A549 (cell line): ENCODE data around the gene CEACAM5. TPM values are rescaled to one million over a fixed set of nuclear protein-coding genes. Genes with fewer than 3 reads are reported as not detected.
"Not testable (repeated sequence)": the region's sequence is repeated elsewhere in the genome, so short reads cannot be mapped to it uniquely, and the experiment has no call there.

Source experiments
- ATAC-seq, 2 experiments: fragments of 200-7000 bp in 1 of 2; fragments of >200 bp in 1 of 2; cut with Nextera tagmentation in 1 of 2; cut with Tn5 transposase in 1 of 2; 3 replicates each; pipeline versions ENCODE4 v1.8.0 to v1.9.1; 2018 to 2020; ENCODE audit warnings: mild to moderate bottlenecking in 1 of 2, moderate library complexity in 1 of 2
- CTCF ChIA-PET: fragments of 300-600 bp; sonication (Branson Sonifier 250); formaldehyde crosslinking; extraction: SDS; loops from one replicate; lab custom pipeline; 2021; ENCODE audit warnings: antibody characterized with exemption, inconsistent platforms; lab: Yijun Ruan, JAX
- POLR2A ChIA-PET: fragments of 350-600 bp; formaldehyde crosslinking; extraction: SDS; loops from one replicate; lab custom pipeline; 2021; ENCODE audit warnings: antibody characterized with exemption, inconsistent platforms; lab: Yijun Ruan, JAX
- DNase-seq, 2 experiments: peaks; one replicate each; pipeline versions ENCODE4 v3.0.0 to v3.0.0-alpha.2; 2011 to 2016; ENCODE audit warnings: low read depth in 1 of 2, low spot score in 1 of 2
- FAIRE-seq: peaks from 2 replicates; lab custom pipeline; 2011; peaks lifted over from hg19 to GRCh38; lab: Jason Lieb, UNC
- H3K27ac ChIP-seq, 2 experiments: fragments of >200 bp; sonication (Bioruptor Twin); formaldehyde crosslinking; 3 replicates each; pipeline ENCODE4 v1.5.1; 2016 to 2017
- H3K4me1 ChIP-seq: fragments of >200 bp; sonication (Bioruptor Twin); formaldehyde crosslinking; 3 replicates; pipeline ENCODE4 v1.6.1; 2016
- H3K4me2 ChIP-seq: fragments of >200 bp; sonication (Bioruptor Twin); formaldehyde crosslinking; 3 replicates; pipeline ENCODE4 v1.6.1; 2016
- H3K4me3 ChIP-seq: fragments of >200 bp; sonication (Bioruptor Twin); formaldehyde crosslinking; 3 replicates; pipeline ENCODE4 v1.5.1; 2016
- H3K9me3 ChIP-seq: fragments of >200 bp; sonication (Bioruptor Twin); formaldehyde crosslinking; 3 replicates; pipeline ENCODE4 v1.6.1; 2016
- CBX2 ChIP-seq: fragments of 200-600 bp; sonication (generic); IDR thresholded peaks from 2 replicates; pipeline ENCODE4 v1.6.1; 2016; ENCODE audit warnings: low read depth, mild to moderate bottlenecking, borderline replicate concordance
- CHD4 ChIP-seq: fragments of 200-600 bp; sonication (generic); IDR thresholded peaks from 2 replicates; pipeline ENCODE4 v1.6.1; 2016; ENCODE audit warnings: antibody characterized with exemption, mild to moderate bottlenecking, borderline replicate concordance
- EHF ChIP-seq: fragments of 250-450 bp; sonication (Bioruptor Pico); IDR thresholded peaks from 2 replicates; pipeline ENCODE4 v1.5.0; 2020; ENCODE audit warnings: mild to moderate bottlenecking
- GATA3 ChIP-seq: IDR thresholded peaks from 2 replicates; pipeline ENCODE4 v1.6.1; 2012; ENCODE audit warnings: borderline replicate concordance
- HDAC2 ChIP-seq: fragments of 200-600 bp; sonication (generic); IDR thresholded peaks from 2 replicates; pipeline ENCODE4 v1.6.1; 2016
- HOXA7 ChIP-seq: fragments of 250-450 bp; sonication (Bioruptor Pico); IDR thresholded peaks from 2 replicates; pipeline ENCODE4 v1.5.0; 2020; ENCODE audit warnings: mild to moderate bottlenecking, moderate library complexity
- HOXB5 ChIP-seq: fragments of 250-450 bp; sonication (Bioruptor Pico); IDR thresholded peaks from 2 replicates; pipeline ENCODE4 v1.5.0; 2020; ENCODE audit warnings: mild to moderate bottlenecking, moderate library complexity
- KDM1A ChIP-seq: fragments of 200-600 bp; sonication (generic); IDR thresholded peaks from 2 replicates; pipeline ENCODE4 v1.6.1; 2016; ENCODE audit warnings: low read depth, mild to moderate bottlenecking
- KDM5A ChIP-seq: fragments of 200-600 bp; sonication (generic); IDR thresholded peaks from 2 replicates; pipeline ENCODE4 v1.6.1; 2016; ENCODE audit warnings: antibody characterized with exemption, mild to moderate bottlenecking
- MAFK ChIP-seq: fragments of 450-650 bp; IDR thresholded peaks from 2 replicates; pipeline ENCODE4 v1.6.1; 2014; ENCODE audit not compliant: partially characterized antibody
- NPAS2 ChIP-seq: fragments of 250-450 bp; sonication (Bioruptor Pico); IDR thresholded peaks from 2 replicates; pipeline ENCODE4 v1.8.0; 2022; ENCODE audit warnings: mild to moderate bottlenecking, moderate library complexity, borderline replicate concordance
- POLR2A ChIP-seq: IDR thresholded peaks from 2 replicates; pipeline ENCODE4 v1.6.1; 2012; ENCODE audit warnings: mild to moderate bottlenecking, low read length
- RAD21 ChIP-seq, 2 experiments: fragments of >200 bp in 1 of 2; sonication (Bioruptor Twin) in 1 of 2; formaldehyde crosslinking in 1 of 2; IDR thresholded peaks in 1 of 2; conservative IDR thresholded peaks in 1 of 2; 2 replicates in 1 of 2; 3 replicates in 1 of 2; pipeline ENCODE4 v1.6.1; 2012 to 2018; ENCODE audit warnings: inconsistent platforms in 1 of 2
- RARB ChIP-seq: fragments of 250-450 bp; sonication (Bioruptor Pico); IDR thresholded peaks from 2 replicates; pipeline ENCODE4 v1.8.0; 2021; ENCODE audit warnings: mild to moderate bottlenecking, moderate library complexity
- RFX5 ChIP-seq: fragments of 450-650 bp; IDR thresholded peaks from 2 replicates; pipeline ENCODE4 v1.7.1; 2014; ENCODE audit warnings: antibody characterized with exemption, mild to moderate bottlenecking, moderate library complexity
- SREBF2 ChIP-seq: fragments of 450-650 bp; IDR thresholded peaks from 2 replicates; pipeline ENCODE4 v1.6.1; 2014; ENCODE audit warnings: mild to moderate bottlenecking, moderate library complexity
- TFCP2L1 ChIP-seq: fragments of 250-450 bp; sonication (Bioruptor Pico); IDR thresholded peaks from 2 replicates; pipeline ENCODE4 v1.5.0; 2021; ENCODE audit warnings: mild to moderate bottlenecking
- TP53 ChIP-seq: fragments of 250-450 bp; sonication (Bioruptor Pico); IDR thresholded peaks from 2 replicates; pipeline ENCODE4 v1.5.0; 2021; ENCODE audit warnings: mild to moderate bottlenecking, moderate library complexity
- ZC3H11A ChIP-seq: fragments of 450-650 bp; IDR thresholded peaks from 2 replicates; pipeline ENCODE4 v1.6.1; 2014; ENCODE audit warnings: antibody characterized with exemption, mild to moderate bottlenecking
- ZSCAN20 ChIP-seq: fragments of 250-450 bp; sonication (Bioruptor Pico); IDR thresholded peaks from 2 replicates; pipeline ENCODE4 v1.8.0; 2022; ENCODE audit warnings: mild to moderate bottlenecking, moderate library complexity
- WGBS: methylation state at CpG from one replicate; pipeline ENCODE4 v1.1.6; 2017; ENCODE audit errors: missing lambda C conversion rate; 5-methylcytosine and 5-hydroxymethylcytosine counted together
- polyA plus RNA-seq, 4 experiments: library from polyadenylated mRNA; depleted of rRNA in 3 of 4; stranded (reverse); fragments of >200 nt; fragmentation: RNase III in 1 of 4; extraction: RNeasy Plus Mini Kit Qiagen cat#74134 plus additional on column Dnase treatment in 1 of 4; gene quantifications; 2 replicates in 3 of 4; 3 replicates in 1 of 4; pipeline ENCODE4 v1.2.3, GENCODE V29; 2011 to 2017
- TF ChIP-seq, protein P1 (sequence below): fragments of >200 bp; sonication (Bioruptor Twin); formaldehyde crosslinking; IDR thresholded peaks from 3 replicates; pipeline ENCODE4 v1.6.1; 2016
- TF ChIP-seq, protein P2 (sequence below): fragments of 150-350 bp; IDR thresholded peaks from 2 replicates; pipeline ENCODE4 v1.6.1; 2014; ENCODE audit warnings: low read depth, mild to moderate bottlenecking, low read length
- TF ChIP-seq, protein P3 (sequence below): fragments of >200 bp; sonication (Bioruptor Twin); formaldehyde crosslinking; IDR thresholded peaks from 2 replicates; pipeline ENCODE4 v1.6.1; 2016
- TF ChIP-seq, protein P4 (sequence below): fragments of 250-450 bp; sonication (Bioruptor Pico); IDR thresholded peaks from 2 replicates; pipeline ENCODE4 v1.5.0; 2021; ENCODE audit warnings: mild to moderate bottlenecking, moderate library complexity, borderline replicate concordance
- TF ChIP-seq, protein P5 (sequence below): fragments of 200-600 bp; sonication (generic); IDR thresholded peaks from 2 replicates; pipeline ENCODE4 v1.6.1; 2016; ENCODE audit warnings: antibody characterized with exemption, mild to moderate bottlenecking, moderate library complexity

Gene CEACAM5
- polyA plus RNA-seq, 2 of the 4 experiments (the other 2 are of a cell fraction): 1.3 TPM; not detected in 1

DNA sequence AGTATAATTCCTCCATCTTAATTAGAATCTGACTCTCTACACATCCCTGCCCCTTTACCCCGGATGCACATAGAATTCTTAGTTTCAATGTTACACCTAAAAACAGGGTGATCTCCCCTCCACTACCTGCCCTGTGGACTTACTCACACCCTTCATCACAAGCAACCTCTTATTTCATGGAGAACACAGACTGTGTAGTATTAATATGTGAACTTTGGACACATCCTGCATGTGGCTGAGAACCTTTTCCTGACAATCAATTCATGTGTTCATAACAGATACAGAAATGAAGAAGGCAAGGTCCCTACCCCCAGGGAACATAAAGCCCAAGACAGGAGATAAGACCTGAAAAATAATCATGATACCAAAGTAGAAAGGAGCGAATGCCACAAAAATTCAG is 58.7 kb downstream of the CEACAM5 start (continued):
- TF ChIP-seq, protein P1, sequence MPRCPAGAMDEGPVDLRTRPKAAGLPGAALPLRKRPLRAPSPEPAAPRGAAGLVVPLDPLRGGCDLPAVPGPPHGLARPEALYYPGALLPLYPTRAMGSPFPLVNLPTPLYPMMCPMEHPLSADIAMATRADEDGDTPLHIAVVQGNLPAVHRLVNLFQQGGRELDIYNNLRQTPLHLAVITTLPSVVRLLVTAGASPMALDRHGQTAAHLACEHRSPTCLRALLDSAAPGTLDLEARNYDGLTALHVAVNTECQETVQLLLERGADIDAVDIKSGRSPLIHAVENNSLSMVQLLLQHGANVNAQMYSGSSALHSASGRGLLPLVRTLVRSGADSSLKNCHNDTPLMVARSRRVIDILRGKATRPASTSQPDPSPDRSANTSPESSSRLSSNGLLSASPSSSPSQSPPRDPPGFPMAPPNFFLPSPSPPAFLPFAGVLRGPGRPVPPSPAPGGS: no peak
- TF ChIP-seq KDM5A (no peak), CBX2 (no peak), POLR2A (no peak)
- TF ChIP-seq, protein P2, sequence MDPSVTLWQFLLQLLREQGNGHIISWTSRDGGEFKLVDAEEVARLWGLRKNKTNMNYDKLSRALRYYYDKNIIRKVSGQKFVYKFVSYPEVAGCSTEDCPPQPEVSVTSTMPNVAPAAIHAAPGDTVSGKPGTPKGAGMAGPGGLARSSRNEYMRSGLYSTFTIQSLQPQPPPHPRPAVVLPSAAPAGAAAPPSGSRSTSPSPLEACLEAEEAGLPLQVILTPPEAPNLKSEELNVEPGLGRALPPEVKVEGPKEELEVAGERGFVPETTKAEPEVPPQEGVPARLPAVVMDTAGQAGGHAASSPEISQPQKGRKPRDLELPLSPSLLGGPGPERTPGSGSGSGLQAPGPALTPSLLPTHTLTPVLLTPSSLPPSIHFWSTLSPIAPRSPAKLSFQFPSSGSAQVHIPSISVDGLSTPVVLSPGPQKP: no peak

DNA sequence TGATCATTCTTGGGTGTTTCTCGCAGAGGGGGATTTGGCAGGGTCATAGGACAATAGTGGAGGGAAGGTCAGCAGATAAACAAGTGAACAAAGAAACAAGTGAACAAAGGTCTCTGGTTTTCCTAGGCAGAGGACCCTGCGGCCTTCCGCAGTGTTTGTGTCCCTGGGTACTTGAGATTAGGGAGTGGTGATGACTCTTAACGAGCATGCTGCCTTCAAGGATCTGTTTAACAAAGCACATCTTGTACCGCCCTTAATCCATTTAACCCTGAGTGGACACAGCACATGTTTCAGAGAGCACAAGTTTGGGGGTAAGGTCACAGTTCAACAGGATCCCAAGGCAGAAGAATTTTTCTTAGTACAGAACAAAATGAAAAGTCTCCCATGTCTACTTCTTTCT is 59.7 kb downstream of the CEACAM5 start:
- H3K4me3 ChIP-seq, H3K4me1 ChIP-seq, FAIRE-seq, H3K27ac ChIP-seq, DNase-seq, H3K9me3 ChIP-seq, H3K4me2 ChIP-seq, POLR2A ChIA-PET, ATAC-seq: not testable (repeated sequence)
- CTCF ChIA-PET: interaction anchor here (1.0 to 6.2 kb wide), 5 partner anchors 10 to 126 kb away, joined by 3 to 81 read pairs (median 5); partner anchors contain the start of gene CEACAM6
- 65% methylated on average over 5 of the region's 5 CpGs for WGBS

DNA sequence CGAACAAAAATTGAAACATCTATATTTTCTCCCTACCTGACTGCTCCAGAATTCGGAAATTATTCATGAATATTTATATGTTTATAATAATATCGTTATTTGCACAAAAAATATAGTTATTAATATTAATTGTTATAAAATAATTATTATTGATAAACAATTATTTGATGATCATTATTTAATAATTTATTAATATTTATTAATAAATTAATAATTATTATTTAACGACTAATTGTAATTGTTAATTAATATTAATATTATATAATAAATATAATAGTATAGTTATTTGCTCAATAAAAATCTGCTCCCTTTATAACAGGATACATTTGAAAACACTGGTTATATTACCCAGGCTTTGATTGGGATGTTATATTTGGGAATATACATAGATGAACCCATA is 61.2 kb downstream of the CEACAM5 start:
- Histone ChIP-seq H3K27ac (no peak overlapping the region), H3K9me3 (no peaks in the 10 kb centered on the region), H3K4me2 (no peak overlapping the region), H3K4me1 (peaks cover 2% of the 10 kb centered on the region; the same call in 2 of the 3 replicates), H3K4me3 (no peak overlapping the region)
- ChIA-PET POLR2A (no interaction called here), CTCF (interaction anchor here (0.7 to 19.2 kb wide), 11 partner anchors 11 to 129 kb away, joined by 3 to 474 read pairs (median 14); partner anchors contain the start of gene CEACAM6)
- TF ChIP-seq NPAS2 (CRISPR knock-in tag) (no peak), TFCP2L1 (CRISPR knock-in tag) (no peak), MAFK (no peak), HOXA7 (CRISPR knock-in tag) (no peak), RAD21 (conservative IDR thresholded peaks at IDR 0.05 in 1 of 2, IDR thresholded peaks at IDR 0.05 in 1 of 2) (no peak), ZC3H11A (no peak), ZSCAN20 (CRISPR knock-in tag) (no peak), RFX5 (no peak)
- TF ChIP-seq, protein P3, sequence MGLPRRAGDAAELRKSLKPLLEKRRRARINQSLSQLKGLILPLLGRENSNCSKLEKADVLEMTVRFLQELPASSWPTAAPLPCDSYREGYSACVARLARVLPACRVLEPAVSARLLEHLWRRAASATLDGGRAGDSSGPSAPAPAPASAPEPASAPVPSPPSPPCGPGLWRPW: no peak
- DNase-seq (no peak), FAIRE-seq (no peak), ATAC-seq (no peak)
- WGBS: 64% methylated on average over 4 of the region's 4 CpGs

DNA sequence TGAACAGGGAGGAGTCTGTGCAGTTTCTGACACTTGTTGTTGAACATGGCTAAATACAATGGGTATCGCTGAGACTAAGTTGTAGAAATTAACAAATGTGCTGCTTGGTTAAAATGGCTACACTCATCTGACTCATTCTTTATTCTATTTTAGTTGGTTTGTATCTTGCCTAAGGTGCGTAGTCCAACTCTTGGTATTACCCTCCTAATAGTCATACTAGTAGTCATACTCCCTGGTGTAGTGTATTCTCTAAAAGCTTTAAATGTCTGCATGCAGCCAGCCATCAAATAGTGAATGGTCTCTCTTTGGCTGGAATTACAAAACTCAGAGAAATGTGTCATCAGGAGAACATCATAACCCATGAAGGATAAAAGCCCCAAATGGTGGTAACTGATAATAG is 63.0 kb downstream of the CEACAM5 start:
- WGBS: 74% methylated on average over 2 of the region's 2 CpGs
- CTCF ChIA-PET: interaction anchor here (1.4 to 19.2 kb wide), 14 partner anchors 9 to 131 kb away, joined by 3 to 474 read pairs (median 12); partner anchors contain the start of gene CEACAM6
- Histone ChIP-seq H3K4me2 (no peak overlapping the region), H3K4me1 (peaks cover 5% of the 10 kb centered on the region; the same call in 2 of the 3 replicates), H3K27ac (no peak overlapping the region), H3K4me3 (no peak overlapping the region), H3K9me3 (no peaks in the 10 kb centered on the region)
- DNase-seq (no peak), FAIRE-seq (no peak), ATAC-seq (peak in 1 of 2 experiments; percentile 32; a peak in 1 of 6 replicates)
- POLR2A ChIA-PET: no interaction called here
- TF ChIP-seq GATA3 (no peak), EHF (CRISPR knock-in tag) (no peak), KDM1A (no peak), TP53 (no peak), HOXA7 (CRISPR knock-in tag) (no peak), HDAC2 (no peak), SREBF2 (no peak), HOXB5 (no peak), RARB (CRISPR knock-in tag) (no peak), ZSCAN20 (CRISPR knock-in tag) (no peak), CHD4 (no peak)
- TF ChIP-seq, protein P4, sequence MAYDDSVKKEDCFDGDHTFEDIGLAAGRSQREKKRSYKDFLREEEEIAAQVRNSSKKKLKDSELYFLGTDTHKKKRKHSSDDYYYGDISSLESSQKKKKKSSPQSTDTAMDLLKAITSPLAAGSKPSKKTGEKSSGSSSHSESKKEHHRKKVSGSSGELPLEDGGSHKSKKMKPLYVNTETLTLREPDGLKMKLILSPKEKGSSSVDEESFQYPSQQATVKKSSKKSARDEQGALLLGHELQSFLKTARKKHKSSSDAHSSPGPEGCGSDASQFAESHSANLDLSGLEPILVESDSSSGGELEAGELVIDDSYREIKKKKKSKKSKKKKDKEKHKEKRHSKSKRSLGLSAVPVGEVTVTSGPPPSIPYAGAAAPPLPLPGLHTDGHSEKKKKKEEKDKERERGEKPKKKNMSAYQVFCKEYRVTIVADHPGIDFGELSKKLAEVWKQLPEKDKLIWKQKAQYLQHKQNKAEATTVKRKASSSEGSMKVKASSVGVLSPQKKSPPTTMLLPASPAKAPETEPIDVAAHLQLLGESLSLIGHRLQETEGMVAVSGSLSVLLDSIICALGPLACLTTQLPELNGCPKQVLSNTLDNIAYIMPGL (CRISPR knock-in tag): no peak
- TF ChIP-seq, protein P5, sequence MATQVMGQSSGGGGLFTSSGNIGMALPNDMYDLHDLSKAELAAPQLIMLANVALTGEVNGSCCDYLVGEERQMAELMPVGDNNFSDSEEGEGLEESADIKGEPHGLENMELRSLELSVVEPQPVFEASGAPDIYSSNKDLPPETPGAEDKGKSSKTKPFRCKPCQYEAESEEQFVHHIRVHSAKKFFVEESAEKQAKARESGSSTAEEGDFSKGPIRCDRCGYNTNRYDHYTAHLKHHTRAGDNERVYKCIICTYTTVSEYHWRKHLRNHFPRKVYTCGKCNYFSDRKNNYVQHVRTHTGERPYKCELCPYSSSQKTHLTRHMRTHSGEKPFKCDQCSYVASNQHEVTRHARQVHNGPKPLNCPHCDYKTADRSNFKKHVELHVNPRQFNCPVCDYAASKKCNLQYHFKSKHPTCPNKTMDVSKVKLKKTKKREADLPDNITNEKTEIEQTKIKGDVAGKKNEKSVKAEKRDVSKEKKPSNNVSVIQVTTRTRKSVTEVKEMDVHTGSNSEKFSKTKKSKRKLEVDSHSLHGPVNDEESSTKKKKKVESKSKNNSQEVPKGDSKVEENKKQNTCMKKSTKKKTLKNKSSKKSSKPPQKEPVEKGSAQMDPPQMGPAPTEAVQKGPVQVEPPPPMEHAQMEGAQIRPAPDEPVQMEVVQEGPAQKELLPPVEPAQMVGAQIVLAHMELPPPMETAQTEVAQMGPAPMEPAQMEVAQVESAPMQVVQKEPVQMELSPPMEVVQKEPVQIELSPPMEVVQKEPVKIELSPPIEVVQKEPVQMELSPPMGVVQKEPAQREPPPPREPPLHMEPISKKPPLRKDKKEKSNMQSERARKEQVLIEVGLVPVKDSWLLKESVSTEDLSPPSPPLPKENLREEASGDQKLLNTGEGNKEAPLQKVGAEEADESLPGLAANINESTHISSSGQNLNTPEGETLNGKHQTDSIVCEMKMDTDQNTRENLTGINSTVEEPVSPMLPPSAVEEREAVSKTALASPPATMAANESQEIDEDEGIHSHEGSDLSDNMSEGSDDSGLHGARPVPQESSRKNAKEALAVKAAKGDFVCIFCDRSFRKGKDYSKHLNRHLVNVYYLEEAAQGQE: no peak
